SK-N-SH treated with all-trans-retinoic acid at 6 μM for 48 hours (cell line): ENCODE measurements around the gene PLXNA3.

ENCODE experiments used
- ATAC-seq: fragments of 200-7000 bp; cut with Tn5 transposase; 3 replicates; pipeline ENCODE4 v1.9.1; 2020; ENCODE audit warnings: mild to moderate bottlenecking, moderate library complexity
- ARNTL ChIP-seq: fragments of 450-650 bp; formaldehyde crosslinking; IDR thresholded peaks from 2 replicates; pipeline ENCODE4 v1.5.0; 2020; ENCODE audit warnings: low read depth, mild to moderate bottlenecking, moderate library complexity, borderline replicate concordance
- BACH2 ChIP-seq: fragments of 250-450 bp; sonication (Bioruptor Pico); IDR thresholded peaks from 2 replicates; pipeline ENCODE4 v1.9.0; 2021; ENCODE audit warnings: mild to moderate bottlenecking, borderline replicate concordance
- CSDC2 ChIP-seq: fragments of 250-450 bp; sonication (Bioruptor Pico); IDR thresholded peaks from 2 replicates; pipeline ENCODE4 v1.5.0; 2020; ENCODE audit warnings: mild to moderate bottlenecking, moderate library complexity
- ESRRG ChIP-seq: fragments of 250-450 bp; sonication (Bioruptor Pico); IDR thresholded peaks from 2 replicates; pipeline ENCODE4 v1.6.1; 2021; ENCODE audit warnings: mild to moderate bottlenecking
- GLIS3 ChIP-seq: fragments of 250-450 bp; sonication (Bioruptor Pico); IDR thresholded peaks from 2 replicates; pipeline ENCODE4 v1.5.0; 2020; ENCODE audit warnings: mild to moderate bottlenecking, moderate library complexity
- ISL1 ChIP-seq: fragments of 250-450 bp; sonication (Bioruptor Pico); IDR thresholded peaks from 2 replicates; pipeline ENCODE4 v2.1.2; 2022; ENCODE audit warnings: mild to moderate bottlenecking, moderate library complexity
- OSR1 ChIP-seq: fragments of 250-450 bp; sonication (Bioruptor Pico); IDR thresholded peaks from 2 replicates; pipeline ENCODE4 v1.8.0; 2022; ENCODE audit warnings: moderate library complexity, mild to moderate bottlenecking, inconsistent platforms
- POU6F1 ChIP-seq: fragments of 250-450 bp; sonication (Bioruptor Pico); IDR thresholded peaks from 2 replicates; pipeline ENCODE4 v1.8.0; 2021; ENCODE audit warnings: low read depth, mild to moderate bottlenecking, moderate library complexity, borderline replicate concordance
- PPARA ChIP-seq: fragments of 250-450 bp; sonication (Bioruptor Pico); IDR thresholded peaks from 2 replicates; pipeline ENCODE4 v1.5.0; 2020; ENCODE audit warnings: mild to moderate bottlenecking, borderline replicate concordance
- RARB ChIP-seq: fragments of 250-450 bp; sonication (Bioruptor Pico); IDR thresholded peaks from 2 replicates; pipeline ENCODE4 v1.8.0; 2021; ENCODE audit warnings: mild to moderate bottlenecking, moderate library complexity
- SNAI2 ChIP-seq: fragments of 250-450 bp; sonication (Bioruptor Pico); IDR thresholded peaks from 2 replicates; pipeline ENCODE4 v1.5.0; 2020; ENCODE audit warnings: mild to moderate bottlenecking, moderate library complexity
- TCF4 ChIP-seq: fragments of 250-450 bp; sonication (Bioruptor Pico); IDR thresholded peaks from 2 replicates; pipeline ENCODE4 v1.8.0; 2021; ENCODE audit warnings: mild to moderate bottlenecking, moderate library complexity, borderline replicate concordance
- TOX ChIP-seq: fragments of 250-450 bp; sonication (Bioruptor Pico); IDR thresholded peaks from 2 replicates; pipeline ENCODE4 v1.8.0; 2021; ENCODE audit warnings: mild to moderate bottlenecking, moderate library complexity, borderline replicate concordance
- ZC3H10 ChIP-seq: fragments of 250-450 bp; sonication (Bioruptor Pico); IDR thresholded peaks from 2 replicates; pipeline ENCODE4 v1.5.1; 2021; ENCODE audit warnings: mild to moderate bottlenecking, moderate library complexity
- ZFP3 ChIP-seq: fragments of 250-450 bp; sonication (Bioruptor Pico); IDR thresholded peaks from 2 replicates; pipeline ENCODE4 v1.5.0; 2020; ENCODE audit warnings: mild to moderate bottlenecking, moderate library complexity
- ZFP30 ChIP-seq: fragments of 450-650 bp; formaldehyde crosslinking; IDR thresholded peaks from 2 replicates; pipeline ENCODE4 v1.5.0; 2022; ENCODE audit warnings: mild to moderate bottlenecking, moderate library complexity
- ZNF565 ChIP-seq: fragments of 450-650 bp; formaldehyde crosslinking; conservative IDR thresholded peaks from 2 replicates; pipeline ENCODE4 v1.5.0; 2020; ENCODE audit warnings: low read depth, mild to moderate bottlenecking, moderate library complexity
- ZNF70 ChIP-seq: fragments of 450-650 bp; formaldehyde crosslinking; IDR thresholded peaks from 2 replicates; pipeline ENCODE4 v1.5.0; 2020; ENCODE audit warnings: mild to moderate bottlenecking, moderate library complexity
- ZNF8 ChIP-seq: fragments of 450-650 bp; formaldehyde crosslinking; IDR thresholded peaks from 2 replicates; pipeline ENCODE4 v1.5.0; 2020; ENCODE audit warnings: mild to moderate bottlenecking, moderate library complexity
- TF ChIP-seq, protein P1 (sequence below): fragments of 250-450 bp; sonication (Bioruptor Pico); IDR thresholded peaks from 2 replicates; pipeline ENCODE4 v1.5.1; 2021; ENCODE audit warnings: mild to moderate bottlenecking, moderate library complexity
- TF ChIP-seq, protein P2 (sequence below): fragments of 250-450 bp; sonication (Bioruptor Pico); IDR thresholded peaks from 2 replicates; pipeline ENCODE4 v1.5.0; 2020; ENCODE audit warnings: mild to moderate bottlenecking, moderate library complexity
- TF ChIP-seq, protein P3 (sequence below): fragments of 250-450 bp; sonication (Bioruptor Pico); IDR thresholded peaks from 2 replicates; pipeline ENCODE4 v1.8.0; 2020; ENCODE audit warnings: mild to moderate bottlenecking, moderate library complexity, borderline replicate concordance
- TF ChIP-seq, protein P4 (sequence below): fragments of 250-450 bp; sonication (Bioruptor Pico); IDR thresholded peaks from 2 replicates; pipeline ENCODE4 v1.5.1; 2020; ENCODE audit warnings: low read depth, mild to moderate bottlenecking, moderate library complexity

Gene PLXNA3

GRCh38 chrX:154450312-154450711 is 7.8 kb upstream of the PLXNA3 start:
- TF ChIP-seq TCF4 (CRISPR knock-in tag) = no peak
- no peak for TF ChIP-seq ZC3H10 (CRISPR knock-in tag)
- TF ChIP-seq ARNTL (CRISPR knock-in tag) = no peak
- TF ChIP-seq ZNF8 = no peak
- no peak for TF ChIP-seq CSDC2 (CRISPR knock-in tag)
- no peak for TF ChIP-seq ESRRG (CRISPR knock-in tag)
- TF ChIP-seq PPARA (CRISPR knock-in tag) = no peak
- TF ChIP-seq, protein P1, sequence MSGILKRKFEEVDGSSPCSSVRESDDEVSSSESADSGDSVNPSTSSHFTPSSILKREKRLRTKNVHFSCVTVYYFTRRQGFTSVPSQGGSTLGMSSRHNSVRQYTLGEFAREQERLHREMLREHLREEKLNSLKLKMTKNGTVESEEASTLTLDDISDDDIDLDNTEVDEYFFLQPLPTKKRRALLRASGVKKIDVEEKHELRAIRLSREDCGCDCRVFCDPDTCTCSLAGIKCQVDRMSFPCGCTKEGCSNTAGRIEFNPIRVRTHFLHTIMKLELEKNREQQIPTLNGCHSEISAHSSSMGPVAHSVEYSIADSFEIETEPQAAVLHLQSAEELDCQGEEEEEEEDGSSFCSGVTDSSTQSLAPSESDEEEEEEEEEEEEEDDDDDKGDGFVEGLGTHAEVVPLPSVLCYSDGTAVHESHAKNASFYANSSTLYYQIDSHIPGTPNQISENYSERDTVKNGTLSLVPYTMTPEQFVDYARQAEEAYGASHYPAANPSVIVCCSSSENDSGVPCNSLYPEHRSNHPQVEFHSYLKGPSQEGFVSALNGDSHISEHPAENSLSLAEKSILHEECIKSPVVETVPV (CRISPR knock-in tag) = no peak
- TF ChIP-seq GLIS3 = no peak
- TF ChIP-seq ZNF70 (CRISPR knock-in tag) = no peak
- TF ChIP-seq BACH2 = no peak
- TF ChIP-seq, protein P2, sequence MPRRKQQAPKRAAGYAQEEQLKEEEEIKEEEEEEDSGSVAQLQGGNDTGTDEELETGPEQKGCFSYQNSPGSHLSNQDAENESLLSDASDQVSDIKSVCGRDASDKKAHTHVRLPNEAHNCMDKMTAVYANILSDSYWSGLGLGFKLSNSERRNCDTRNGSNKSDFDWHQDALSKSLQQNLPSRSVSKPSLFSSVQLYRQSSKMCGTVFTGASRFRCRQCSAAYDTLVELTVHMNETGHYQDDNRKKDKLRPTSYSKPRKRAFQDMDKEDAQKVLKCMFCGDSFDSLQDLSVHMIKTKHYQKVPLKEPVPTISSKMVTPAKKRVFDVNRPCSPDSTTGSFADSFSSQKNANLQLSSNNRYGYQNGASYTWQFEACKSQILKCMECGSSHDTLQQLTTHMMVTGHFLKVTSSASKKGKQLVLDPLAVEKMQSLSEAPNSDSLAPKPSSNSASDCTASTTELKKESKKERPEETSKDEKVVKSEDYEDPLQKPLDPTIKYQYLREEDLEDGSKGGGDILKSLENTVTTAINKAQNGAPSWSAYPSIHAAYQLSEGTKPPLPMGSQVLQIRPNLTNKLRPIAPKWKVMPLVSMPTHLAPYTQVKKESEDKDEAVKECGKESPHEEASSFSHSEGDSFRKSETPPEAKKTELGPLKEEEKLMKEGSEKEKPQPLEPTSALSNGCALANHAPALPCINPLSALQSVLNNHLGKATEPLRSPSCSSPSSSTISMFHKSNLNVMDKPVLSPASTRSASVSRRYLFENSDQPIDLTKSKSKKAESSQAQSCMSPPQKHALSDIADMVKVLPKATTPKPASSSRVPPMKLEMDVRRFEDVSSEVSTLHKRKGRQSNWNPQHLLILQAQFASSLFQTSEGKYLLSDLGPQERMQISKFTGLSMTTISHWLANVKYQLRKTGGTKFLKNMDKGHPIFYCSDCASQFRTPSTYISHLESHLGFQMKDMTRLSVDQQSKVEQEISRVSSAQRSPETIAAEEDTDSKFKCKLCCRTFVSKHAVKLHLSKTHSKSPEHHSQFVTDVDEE (CRISPR knock-in tag) = no peak
- TF ChIP-seq POU6F1 (CRISPR knock-in tag) = no peak
- no peak for TF ChIP-seq ZNF565 (CRISPR knock-in tag)
- no peak for TF ChIP-seq OSR1
- TF ChIP-seq ISL1 (CRISPR knock-in tag) = no peak
- TF ChIP-seq TOX (CRISPR knock-in tag) = no peak
- no peak for ATAC-seq

DNA sequence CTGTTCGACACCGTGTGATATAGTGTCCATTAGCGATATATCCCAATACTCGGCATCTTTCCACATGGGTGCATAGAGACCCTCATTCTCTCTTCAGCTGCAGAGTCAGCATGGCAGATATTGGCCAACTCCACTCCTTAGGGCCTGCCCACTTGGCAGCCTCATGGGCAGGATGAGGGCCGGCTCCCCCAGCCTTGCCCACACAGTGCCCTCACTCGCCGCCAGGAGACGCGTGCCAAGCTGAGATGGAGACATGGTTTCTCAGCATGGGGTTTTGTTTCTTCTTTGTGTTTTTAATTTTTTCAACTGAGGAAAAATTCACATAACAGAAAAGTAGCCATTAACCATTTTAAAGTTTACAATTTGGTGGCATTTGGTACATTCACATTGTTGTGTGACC is 5.3 kb upstream of the PLXNA3 start:
- TF ChIP-seq PPARA (CRISPR knock-in tag) (no peak), POU6F1 (CRISPR knock-in tag) (no peak), ZFP30 (CRISPR knock-in tag) (no peak), ZFP3 (CRISPR knock-in tag) (no peak), GLIS3 (no peak), SNAI2 (CRISPR knock-in tag) (no peak), BACH2 (no peak), OSR1 (no peak), ZNF565 (CRISPR knock-in tag) (no peak), RARB (no peak), ZNF8 (no peak), CSDC2 (CRISPR knock-in tag) (no peak), TCF4 (CRISPR knock-in tag) (no peak), ARNTL (CRISPR knock-in tag) (no peak)
- TF ChIP-seq, protein P2 (CRISPR knock-in tag) = no peak
- TF ChIP-seq, protein P3, sequence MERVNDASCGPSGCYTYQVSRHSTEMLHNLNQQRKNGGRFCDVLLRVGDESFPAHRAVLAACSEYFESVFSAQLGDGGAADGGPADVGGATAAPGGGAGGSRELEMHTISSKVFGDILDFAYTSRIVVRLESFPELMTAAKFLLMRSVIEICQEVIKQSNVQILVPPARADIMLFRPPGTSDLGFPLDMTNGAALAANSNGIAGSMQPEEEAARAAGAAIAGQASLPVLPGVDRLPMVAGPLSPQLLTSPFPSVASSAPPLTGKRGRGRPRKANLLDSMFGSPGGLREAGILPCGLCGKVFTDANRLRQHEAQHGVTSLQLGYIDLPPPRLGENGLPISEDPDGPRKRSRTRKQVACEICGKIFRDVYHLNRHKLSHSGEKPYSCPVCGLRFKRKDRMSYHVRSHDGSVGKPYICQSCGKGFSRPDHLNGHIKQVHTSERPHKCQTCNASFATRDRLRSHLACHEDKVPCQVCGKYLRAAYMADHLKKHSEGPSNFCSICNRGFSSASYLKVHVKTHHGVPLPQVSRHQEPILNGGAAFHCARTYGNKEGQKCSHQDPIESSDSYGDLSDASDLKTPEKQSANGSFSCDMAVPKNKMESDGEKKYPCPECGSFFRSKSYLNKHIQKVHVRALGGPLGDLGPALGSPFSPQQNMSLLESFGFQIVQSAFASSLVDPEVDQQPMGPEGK = no peak
- TF ChIP-seq, protein P4, sequence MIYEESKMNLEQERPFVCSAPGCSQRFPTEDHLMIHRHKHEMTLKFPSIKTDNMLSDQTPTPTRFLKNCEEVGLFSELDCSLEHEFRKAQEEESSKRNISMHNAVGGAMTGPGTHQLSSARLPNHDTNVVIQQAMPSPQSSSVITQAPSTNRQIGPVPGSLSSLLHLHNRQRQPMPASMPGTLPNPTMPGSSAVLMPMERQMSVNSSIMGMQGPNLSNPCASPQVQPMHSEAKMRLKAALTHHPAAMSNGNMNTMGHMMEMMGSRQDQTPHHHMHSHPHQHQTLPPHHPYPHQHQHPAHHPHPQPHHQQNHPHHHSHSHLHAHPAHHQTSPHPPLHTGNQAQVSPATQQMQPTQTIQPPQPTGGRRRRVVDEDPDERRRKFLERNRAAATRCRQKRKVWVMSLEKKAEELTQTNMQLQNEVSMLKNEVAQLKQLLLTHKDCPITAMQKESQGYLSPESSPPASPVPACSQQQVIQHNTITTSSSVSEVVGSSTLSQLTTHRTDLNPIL (CRISPR knock-in tag) = no peak
- TF ChIP-seq, all 23 proteins: peak for 0
- ATAC-seq = no peak
